ENCODE data around the gene CTIF.
A peak's percentile ranks its signal among the peaks of the same experiment; 100 is the strongest.

The CTIF gene

GRCh38 chr18:48819781-48820482 is 281.1 kb downstream of the CTIF start:
- no peak for DNase-seq (ENCODE audit: low spot score)

- DNase-seq (ENCODE audit: low spot score) = no peak
Measured at GRCh38 chr18:48820483-48821250, 281.8 kb downstream of the CTIF start.

- DNase-seq (ENCODE audit: low spot score) = no peak
Measured at GRCh38 chr18:48821251-48821590, 282.4 kb downstream of the CTIF start.

- DNase-seq (ENCODE audit: low spot score) = no peak
Measured at GRCh38 chr18:48821845-48822244, 283.0 kb downstream of the CTIF start.

- no peak for DNase-seq (ENCODE audit: low spot score)
Measured at GRCh38 chr18:48824231-48824970, 285.6 kb downstream of the CTIF start.

DNA sequence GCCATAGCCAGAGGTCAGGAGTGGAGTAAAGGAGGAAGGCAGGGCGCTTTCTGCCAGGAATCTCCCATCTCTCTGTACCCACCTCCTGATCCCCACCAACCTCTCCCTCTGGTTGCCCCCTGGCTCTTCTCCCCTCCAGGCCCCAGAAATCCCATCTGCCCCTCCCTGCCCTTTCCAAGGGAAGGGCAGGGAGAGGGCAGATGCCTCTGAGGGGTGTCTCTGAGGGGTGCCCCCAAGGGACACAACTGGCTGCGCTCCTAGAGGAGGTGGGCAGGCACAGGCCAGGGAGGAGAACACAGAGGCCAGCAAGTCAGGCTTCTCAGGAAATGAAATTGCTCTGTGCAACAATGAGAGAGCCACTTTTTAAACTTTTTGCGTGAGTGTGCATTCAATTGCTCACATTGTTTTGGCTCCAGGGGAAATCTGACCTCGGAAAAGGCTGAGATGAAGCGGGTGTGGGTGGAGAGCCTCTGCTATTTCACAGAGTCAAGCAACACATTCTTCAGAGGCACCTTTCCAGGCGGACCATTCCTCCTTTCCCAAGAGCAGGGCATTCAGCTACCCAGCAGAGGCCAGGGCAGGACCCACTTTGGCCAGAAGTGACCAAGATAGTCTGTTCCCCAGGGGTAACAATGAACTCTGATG is 286.4 kb downstream of the CTIF start:
- DNase-seq (ENCODE audit: low spot score) = no peak

DNA sequence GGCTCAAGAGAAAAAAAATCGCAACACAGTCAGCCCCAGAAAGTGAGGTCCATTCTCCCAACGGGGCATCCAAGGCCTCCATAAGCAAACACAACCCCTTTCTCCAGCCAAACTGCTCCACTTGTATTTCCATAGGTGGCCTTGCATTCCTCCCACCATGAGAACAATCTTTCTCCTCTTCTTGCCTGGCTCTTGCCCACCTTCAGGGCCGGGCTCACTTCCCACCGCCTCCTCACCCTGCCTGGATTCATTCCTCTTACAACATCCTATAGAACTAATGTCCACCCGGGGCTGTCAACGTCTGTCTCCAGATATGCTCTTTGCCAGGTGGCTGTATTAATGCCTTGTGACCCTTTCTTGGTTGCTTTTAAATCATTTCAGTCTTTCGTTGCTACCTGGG is 287.4 kb downstream of the CTIF start:
- DNase-seq (ENCODE audit: low spot score) = no peak

GRCh38 chr18:48826806-48827205 is 288.0 kb downstream of the CTIF start:
- DNase-seq (ENCODE audit: low spot score) = no peak

GRCh38 chr18:48827291-48828193 is 288.7 kb downstream of the CTIF start:
- no peak for DNase-seq (ENCODE audit: low spot score)

- DNase-seq (ENCODE audit: low spot score) = no peak
Measured at GRCh38 chr18:48828194-48828545, 289.3 kb downstream of the CTIF start.

GRCh38 chr18:48828691-48829442 is 290.0 kb downstream of the CTIF start:
- DNase-seq (ENCODE audit: low spot score) = no peak

DNA sequence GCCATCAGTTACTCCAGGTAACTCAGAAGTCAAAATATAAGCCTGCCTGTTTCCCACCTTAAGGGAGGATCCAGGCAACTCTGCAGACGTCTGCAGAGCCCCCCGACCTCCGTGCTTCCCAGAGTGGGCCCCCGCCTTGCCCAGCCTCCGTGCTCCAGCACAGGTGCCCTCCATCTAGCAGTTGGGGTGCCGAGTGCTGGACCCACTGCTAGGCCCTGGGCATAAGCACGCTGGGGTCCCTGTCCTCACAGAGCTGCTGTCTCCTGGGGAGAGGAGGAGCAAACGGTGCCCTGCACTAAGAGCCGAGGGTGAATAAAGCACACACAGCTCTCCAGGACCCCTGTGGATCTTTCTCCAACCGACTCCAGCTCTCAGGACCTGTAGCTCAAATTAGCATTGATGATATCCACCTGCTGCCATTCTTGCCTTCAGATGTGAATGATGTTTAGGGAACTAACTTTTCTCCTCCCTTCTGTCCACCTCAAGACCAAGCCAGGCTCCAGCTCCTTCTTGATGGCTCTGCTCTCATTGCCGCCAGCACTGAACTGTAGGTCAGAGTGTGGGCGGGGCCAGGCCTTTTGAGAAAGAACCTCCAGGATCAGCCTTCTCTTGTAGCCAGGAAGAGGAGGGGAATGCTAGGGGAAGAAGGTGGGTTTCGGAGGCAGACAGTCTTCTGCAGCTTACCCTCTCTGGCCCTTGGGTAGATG is 290.8 kb downstream of the CTIF start:
- no peak for DNase-seq (ENCODE audit: low spot score)

DNA sequence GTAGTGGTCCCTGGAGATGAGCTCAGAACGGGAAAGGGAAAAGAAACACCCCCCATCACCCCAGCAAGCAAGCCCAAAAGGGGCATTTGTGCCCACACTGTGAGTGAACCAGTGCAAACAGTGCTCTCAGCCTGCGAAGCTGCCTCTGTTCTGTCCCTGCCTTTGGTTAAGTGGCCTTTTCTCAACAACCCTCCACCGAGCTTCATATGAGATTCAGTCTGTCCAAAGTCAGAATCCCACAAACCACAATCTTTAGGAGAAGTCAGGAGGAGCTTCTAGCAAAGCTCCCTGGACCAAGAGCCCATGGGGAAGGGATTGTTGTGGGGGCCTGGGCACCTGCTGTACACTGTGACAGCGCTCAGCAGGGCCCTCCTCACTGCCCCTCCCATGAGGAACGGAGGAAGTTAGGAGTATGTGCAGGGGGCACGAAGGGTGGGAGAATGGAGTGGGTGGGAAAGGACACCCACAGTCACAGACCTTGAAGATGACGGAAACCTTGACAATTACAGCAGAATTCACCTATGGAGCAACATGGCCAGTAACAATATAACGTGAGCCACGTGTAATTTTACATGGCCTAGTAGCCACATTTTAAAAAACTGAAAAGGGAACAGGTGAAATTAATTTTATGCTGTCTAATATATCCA is 292.4 kb downstream of the CTIF start:
- no peak for DNase-seq (ENCODE audit: low spot score)

- DNase-seq (ENCODE audit: low spot score) = no peak
Measured at GRCh38 chr18:48831802-48832201, 293.0 kb downstream of the CTIF start.

DNA sequence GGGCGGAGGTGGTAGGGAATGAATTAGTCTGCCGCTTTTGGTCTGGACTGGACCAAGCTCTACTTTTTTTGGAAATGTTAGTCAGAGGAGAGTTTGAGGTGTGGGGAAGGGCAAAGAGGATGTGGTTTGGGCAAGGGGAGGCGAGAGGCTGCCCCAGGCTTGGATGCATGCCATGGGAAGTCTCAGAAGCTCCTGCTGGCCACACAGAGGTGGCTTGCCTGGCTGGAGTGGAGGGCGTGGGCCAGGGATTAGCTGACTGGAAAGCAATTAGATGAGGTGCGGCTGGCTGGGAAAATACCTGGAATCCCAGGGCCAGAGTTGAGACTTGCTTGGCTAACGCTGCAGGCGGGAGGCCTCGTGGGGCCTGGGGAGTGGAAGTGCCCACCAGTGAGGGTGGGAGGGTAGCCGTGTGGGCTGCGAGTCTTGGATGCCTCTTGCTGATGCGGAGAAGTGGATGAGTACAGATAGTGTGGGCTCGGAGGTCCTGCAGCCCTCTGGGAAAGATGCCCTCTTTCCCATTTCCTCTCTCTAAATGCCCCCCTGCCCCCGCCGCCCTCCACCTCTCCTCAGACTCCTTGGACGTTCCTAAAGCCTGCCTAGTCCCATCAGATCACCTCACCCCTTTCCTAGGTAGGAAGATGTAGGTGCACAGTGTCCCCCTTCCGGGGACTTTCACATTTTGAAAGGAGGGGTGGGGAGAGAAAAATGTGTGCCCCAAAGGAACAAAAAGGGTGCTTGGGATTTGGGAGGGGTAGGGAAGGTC is 294.3 kb downstream of the CTIF start:
- peak; percentile 91 for DNase-seq (ENCODE audit: low spot score)

- DNase-seq (ENCODE audit: low spot score) = peak; percentile 64
Measured at GRCh38 chr18:48833701-48834412, 295.0 kb downstream of the CTIF start.

- DNase-seq (ENCODE audit: low spot score) = peak; percentile 99
Measured at GRCh38 chr18:48834413-48835031, 295.7 kb downstream of the CTIF start.

GRCh38 chr18:48835119-48835518 is 296.3 kb downstream of the CTIF start:
- DNase-seq (ENCODE audit: low spot score) = no peak

Data from RKO (cell line).